ENCODE results near the gene ACOX1. TPM values are rescaled to one million over a fixed set of nuclear protein-coding genes. Genes with fewer than 3 reads are reported as not detected.

Gene ACOX1
- total RNA-seq, 2 experiments from 2014 or later: 14.5 to 17.9 TPM

DNA sequence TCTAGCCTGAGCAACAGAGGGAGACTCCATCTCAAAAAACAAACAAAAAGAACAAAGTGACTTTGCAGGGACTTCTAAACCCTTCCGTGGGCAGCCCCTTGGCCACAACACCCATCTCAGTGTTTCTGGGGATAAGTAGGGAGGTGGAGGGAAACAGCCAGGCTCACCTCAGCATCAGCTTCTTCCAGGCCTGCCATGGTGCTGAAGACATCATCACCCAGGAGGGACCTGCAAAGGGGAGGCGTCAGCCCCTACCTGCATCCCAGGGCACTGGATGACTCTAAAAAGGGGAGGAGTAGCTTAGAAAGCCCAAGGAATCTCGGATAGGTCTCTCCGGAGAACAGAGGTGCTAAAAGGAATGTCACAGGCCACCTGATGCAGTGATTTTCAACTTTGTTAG is 47.9 kb downstream of the ACOX1 start:
- Mint-ChIP-seq H3K27ac (no peak overlapping the region), H3K4me1 (ENCODE audit: low read depth) (no peaks in the 10 kb centered on the region), H3K36me3 (ENCODE audit: low read depth) (peaks cover 4% of the 10 kb centered on the region), H3K4me3 (no peak overlapping the region), H3K27me3 (no peaks in the 10 kb centered on the region), H3K9me3 (no peaks in the 10 kb centered on the region)
- ChIA-PET POLR2A (no interaction called here), CTCF (no interaction called here)
- TF ChIP-seq, protein P1, sequence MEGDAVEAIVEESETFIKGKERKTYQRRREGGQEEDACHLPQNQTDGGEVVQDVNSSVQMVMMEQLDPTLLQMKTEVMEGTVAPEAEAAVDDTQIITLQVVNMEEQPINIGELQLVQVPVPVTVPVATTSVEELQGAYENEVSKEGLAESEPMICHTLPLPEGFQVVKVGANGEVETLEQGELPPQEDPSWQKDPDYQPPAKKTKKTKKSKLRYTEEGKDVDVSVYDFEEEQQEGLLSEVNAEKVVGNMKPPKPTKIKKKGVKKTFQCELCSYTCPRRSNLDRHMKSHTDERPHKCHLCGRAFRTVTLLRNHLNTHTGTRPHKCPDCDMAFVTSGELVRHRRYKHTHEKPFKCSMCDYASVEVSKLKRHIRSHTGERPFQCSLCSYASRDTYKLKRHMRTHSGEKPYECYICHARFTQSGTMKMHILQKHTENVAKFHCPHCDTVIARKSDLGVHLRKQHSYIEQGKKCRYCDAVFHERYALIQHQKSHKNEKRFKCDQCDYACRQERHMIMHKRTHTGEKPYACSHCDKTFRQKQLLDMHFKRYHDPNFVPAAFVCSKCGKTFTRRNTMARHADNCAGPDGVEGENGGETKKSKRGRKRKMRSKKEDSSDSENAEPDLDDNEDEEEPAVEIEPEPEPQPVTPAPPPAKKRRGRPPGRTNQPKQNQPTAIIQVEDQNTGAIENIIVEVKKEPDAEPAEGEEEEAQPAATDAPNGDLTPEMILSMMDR (IDR thresholded peaks at IDR 0.05): no peak
- Histone ChIP-seq H3K4me1 (ENCODE audit: insufficient read depth, low read length) (no peaks in the 10 kb centered on the region), H3K27ac (ENCODE audit: low read depth in 1 of 2, low read length in 2 of 2) (no peak overlapping the region), H3K27me3 (ENCODE audit: control insufficient read depth in 1 of 2, insufficient read depth in 2 of 2, low read length in 2 of 2) (no peaks in the 10 kb centered on the region), H3K4me3 (ENCODE audit: low read length) (no peak overlapping the region), H3K9me3 (ENCODE audit: control insufficient read depth in 1 of 2, insufficient read depth in 1 of 2, low read length in 2 of 2) (no peaks in the 10 kb centered on the region), H3K36me3 (ENCODE audit: insufficient read depth, low read length) (no peaks in the 10 kb centered on the region)
- DNase-seq (no peak), ATAC-seq (ENCODE audit: poor library complexity) (no peak)
- intact Hi-C loops (cut with DNase I, micrococcal nuclease): no loop called here

DNA sequence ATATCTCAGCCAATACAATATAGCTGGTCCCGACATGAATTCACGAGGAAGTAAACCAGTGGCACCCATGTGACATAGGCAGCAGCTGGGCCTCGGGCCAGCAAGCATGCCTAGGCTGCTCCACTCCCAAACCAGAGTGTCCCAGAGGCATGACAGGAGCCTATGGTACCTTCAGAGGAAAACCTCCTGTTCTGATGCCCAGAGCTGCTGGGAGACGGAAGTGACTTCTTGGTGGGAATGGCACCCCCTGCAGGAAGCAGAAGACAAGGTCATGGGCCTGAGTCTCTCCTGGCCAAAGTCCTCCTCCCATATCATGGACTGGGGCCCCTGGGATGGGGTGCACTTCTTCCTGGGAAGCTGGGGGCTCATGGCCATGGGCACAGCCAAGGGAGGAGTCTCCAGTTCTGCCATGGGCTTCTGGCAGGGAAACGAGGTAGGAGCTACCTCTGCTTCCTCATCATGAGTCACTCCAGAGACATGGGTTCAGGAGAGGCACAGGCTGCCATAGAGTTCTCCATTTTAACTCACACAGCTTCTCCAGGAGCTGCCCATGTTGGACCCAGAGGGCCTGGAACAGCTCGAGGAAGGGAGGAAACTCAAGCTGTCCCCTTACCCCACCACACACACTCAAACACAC is 51.6 kb downstream of the ACOX1 start:
- no peaks in the 10 kb centered on the region for H3K4me1 ChIP-seq (ENCODE audit: insufficient read depth, low read length)
- ChIA-PET CTCF (no interaction called here), POLR2A (no interaction called here)
- no peak overlapping the region for H3K4me3 Mint-ChIP-seq
- H3K4me3 ChIP-seq (ENCODE audit: low read length): no peak overlapping the region
- intact Hi-C loops (cut with DNase I, micrococcal nuclease): loop anchor here in 1 of 2 experiments (5.0 kb wide), 2 partner anchors 35 to 65 kb away; no protein-coding TSS in a partner anchor
- no peak overlapping the region for H3K27ac ChIP-seq (ENCODE audit: low read depth in 1 of 2, low read length in 2 of 2)
- no peak overlapping the region for H3K27ac Mint-ChIP-seq
- TF ChIP-seq, protein P1 (IDR thresholded peaks at IDR 0.05): peak; percentile 22
- ATAC-seq (ENCODE audit: poor library complexity): no peak
- H3K36me3 Mint-ChIP-seq (ENCODE audit: low read depth): peaks cover 4% of the 10 kb centered on the region
- H3K27me3 ChIP-seq (ENCODE audit: control insufficient read depth in 1 of 2, insufficient read depth in 2 of 2, low read length in 2 of 2): no peaks in the 10 kb centered on the region
- no peaks in the 10 kb centered on the region for H3K9me3 Mint-ChIP-seq
- DNase-seq: peak in 1 of 14 experiments; percentile 29
- no peaks in the 10 kb centered on the region for H3K27me3 Mint-ChIP-seq
- no peaks in the 10 kb centered on the region for H3K4me1 Mint-ChIP-seq (ENCODE audit: low read depth)
- no peaks in the 10 kb centered on the region for H3K9me3 ChIP-seq (ENCODE audit: control insufficient read depth in 1 of 2, insufficient read depth in 1 of 2, low read length in 2 of 2)
- peaks cover 6% of the 10 kb centered on the region for H3K36me3 ChIP-seq (ENCODE audit: insufficient read depth, low read length)

DNA sequence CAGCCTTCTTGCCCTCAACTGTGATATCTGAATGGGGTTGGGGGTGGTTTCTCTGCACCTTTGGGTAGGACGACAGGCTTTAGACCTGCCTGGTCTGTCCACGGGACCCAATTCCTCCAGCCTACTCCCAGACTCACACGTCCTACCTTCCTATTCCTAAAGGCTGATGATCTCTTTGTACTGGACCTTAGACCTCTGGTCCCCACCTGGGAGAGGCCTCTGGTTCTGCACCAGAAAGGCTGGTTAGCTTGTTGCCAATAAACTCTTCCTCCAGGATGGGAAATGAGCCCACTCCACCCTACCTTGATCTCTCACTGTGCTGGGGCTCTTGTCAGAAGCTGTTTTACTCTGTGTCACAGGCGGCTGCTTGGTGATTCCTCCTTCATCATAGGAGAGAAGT is 52.5 kb downstream of the ACOX1 start:
- POLR2A ChIA-PET: no interaction called here
- TF ChIP-seq, protein P1 (IDR thresholded peaks at IDR 0.05): no peak
- ATAC-seq (ENCODE audit: poor library complexity): no peak

More for the DNA sequence above, 52.5 kb downstream of the ACOX1 start:
- no peak overlapping the region for H3K4me3 Mint-ChIP-seq
- H3K27ac Mint-ChIP-seq: no peak overlapping the region
- no peak for DNase-seq
- peaks cover 4% of the 10 kb centered on the region for H3K36me3 Mint-ChIP-seq (ENCODE audit: low read depth)
- Histone ChIP-seq H3K36me3 (ENCODE audit: insufficient read depth, low read length) (peaks cover 6% of the 10 kb centered on the region), H3K4me1 (ENCODE audit: insufficient read depth, low read length) (no peaks in the 10 kb centered on the region), H3K27ac (ENCODE audit: low read depth in 1 of 2, low read length in 2 of 2) (no peak overlapping the region), H3K4me3 (ENCODE audit: low read length) (no peak overlapping the region), H3K9me3 (ENCODE audit: control insufficient read depth in 1 of 2, insufficient read depth in 1 of 2, low read length in 2 of 2) (no peaks in the 10 kb centered on the region), H3K27me3 (ENCODE audit: control insufficient read depth in 1 of 2, insufficient read depth in 2 of 2, low read length in 2 of 2) (no peaks in the 10 kb centered on the region)
- intact Hi-C loops (cut with DNase I, micrococcal nuclease): loop anchor here in 1 of 2 experiments (5.0 kb wide), 2 partner anchors 36 to 66 kb away; no protein-coding TSS in a partner anchor
- CTCF ChIA-PET: no interaction called here
- H3K4me1 Mint-ChIP-seq (ENCODE audit: low read depth): no peaks in the 10 kb centered on the region
- H3K27me3 Mint-ChIP-seq: no peaks in the 10 kb centered on the region
- H3K9me3 Mint-ChIP-seq: no peaks in the 10 kb centered on the region

Measured in CD4-positive, alpha-beta T cell (primary cell).